RPMI8226 (cell line): ENCODE measurements around the gene ADARB2.
"Not testable (repeated sequence)": the region's sequence is repeated elsewhere in the genome, so short reads cannot be mapped to it uniquely, and the experiment has no call there.

Experiments
- DNase-seq: peaks from one replicate; pipeline ENCODE4 v3.0.0-alpha.2; 2015

ADARB2 gene

GRCh38 chr10:1266033-1266802 is 471.1 kb downstream of the ADARB2 start:
- DNase-seq, result no peak

- DNase-seq, result no peak
Measured at GRCh38 chr10:1264001-1264400, 473.3 kb downstream of the ADARB2 start.

- DNase-seq, result no peak
Measured at GRCh38 chr10:1257274-1257673, 480.1 kb downstream of the ADARB2 start.

GRCh38 chr10:1256432-1256725 is 480.9 kb downstream of the ADARB2 start:
- no peak for DNase-seq

GRCh38 chr10:1255600-1256431 is 481.5 kb downstream of the ADARB2 start:
- DNase-seq, result no peak

- DNase-seq, result no peak
Measured at GRCh38 chr10:1255118-1255517, 482.2 kb downstream of the ADARB2 start.

GRCh38 chr10:1253523-1254353 is 483.6 kb downstream of the ADARB2 start:
- no peak for DNase-seq

- DNase-seq, result no peak
Measured at GRCh38 chr10:1251769-1252168, 485.6 kb downstream of the ADARB2 start.

- no peak for DNase-seq
Measured at GRCh38 chr10:1249142-1249920, 488.0 kb downstream of the ADARB2 start.

GRCh38 chr10:1248262-1248630 is 489.1 kb downstream of the ADARB2 start:
- DNase-seq, result not testable (repeated sequence)

- DNase-seq, result no peak
Measured at GRCh38 chr10:1247598-1248261, 489.6 kb downstream of the ADARB2 start.

- no peak for DNase-seq
Measured at GRCh38 chr10:1244493-1244892, 492.8 kb downstream of the ADARB2 start.

GRCh38 chr10:1243486-1244234 is 493.7 kb downstream of the ADARB2 start:
- DNase-seq, result no peak

- no peak for DNase-seq
Measured at GRCh38 chr10:1242975-1243374, 494.4 kb downstream of the ADARB2 start.

- no peak for DNase-seq
Measured at GRCh38 chr10:1241973-1242935, 495.1 kb downstream of the ADARB2 start.

- no peak for DNase-seq
Measured at GRCh38 chr10:1241322-1241890, 495.9 kb downstream of the ADARB2 start.

GRCh38 chr10:1240341-1240775 is 497.0 kb downstream of the ADARB2 start:
- no peak for DNase-seq

- DNase-seq, result no peak
Measured at GRCh38 chr10:1233031-1233430, 504.3 kb downstream of the ADARB2 start.

- DNase-seq, result no peak
Measured at GRCh38 chr10:1232164-1232911, 505.0 kb downstream of the ADARB2 start.
